ENCODE measurements around the gene EVPLL.

- TF ChIP-seq POLR2AphosphoS5 (IDR thresholded peaks at IDR 0.05; ENCODE audit: borderline replicate concordance, low read depth, low read length) (no peak), EZH2 (IDR thresholded peaks at IDR 0.05) (no peak), FOXP2 (optimal IDR thresholded peaks at IDR 0.05; ENCODE audit: control extremely low read depth, extremely low read length, insufficient read depth) (no peak)
These were observed 33.6 kb upstream of the EVPLL start for GRCh38 chr17:18344021-18344420.
